ENCODE data around the gene RAB3GAP1.

Gene RAB3GAP1

GRCh38 chr2:135055182-135055786 is 3.2 kb downstream of the RAB3GAP1 start:
- TF ChIP-seq CTCF (IDR thresholded peaks at IDR 0.05; ENCODE audit: insufficient read depth, low read depth, low read length, missing control alignments) = no peak
- no peak for DNase-seq (ENCODE audit: low read depth)
- no peak overlapping the region for H3K4me3 ChIP-seq (ENCODE audit: low read depth, low read length)

GRCh38 chr2:135056790-135057189 is 4.7 kb downstream of the RAB3GAP1 start:
- DNase-seq (ENCODE audit: low read depth) = no peak
- no peak for TF ChIP-seq CTCF (IDR thresholded peaks at IDR 0.05; ENCODE audit: insufficient read depth, low read depth, low read length, missing control alignments)

GRCh38 chr2:135059577-135059976 is 7.5 kb downstream of the RAB3GAP1 start:
- TF ChIP-seq CTCF (IDR thresholded peaks at IDR 0.05; ENCODE audit: insufficient read depth, low read depth, low read length, missing control alignments) = no peak
- no peak overlapping the region for H3K4me3 ChIP-seq (ENCODE audit: low read depth, low read length)
- no peak for DNase-seq (ENCODE audit: low read depth)

More at GRCh38 chr2:135056790-135057189, 4.7 kb downstream of the RAB3GAP1 start:
- no peak overlapping the region for H3K4me3 ChIP-seq (ENCODE audit: low read depth, low read length)

GRCh38 chr2:135063210-135063609 is 11.1 kb downstream of the RAB3GAP1 start:
- TF ChIP-seq CTCF (IDR thresholded peaks at IDR 0.05; ENCODE audit: insufficient read depth, low read depth, low read length, missing control alignments) = no peak
- DNase-seq (ENCODE audit: low read depth) = no peak
- no peak overlapping the region for H3K4me3 ChIP-seq (ENCODE audit: low read depth, low read length)

GRCh38 chr2:135064149-135064548 is 12.1 kb downstream of the RAB3GAP1 start:
- DNase-seq (ENCODE audit: low read depth) = no peak
- H3K4me3 ChIP-seq (ENCODE audit: low read depth, low read length) = no peak overlapping the region
- no peak for TF ChIP-seq CTCF (IDR thresholded peaks at IDR 0.05; ENCODE audit: insufficient read depth, low read depth, low read length, missing control alignments)

- TF ChIP-seq CTCF (IDR thresholded peaks at IDR 0.05; ENCODE audit: insufficient read depth, low read depth, low read length, missing control alignments) = no peak
- no peak overlapping the region for H3K4me3 ChIP-seq (ENCODE audit: low read depth, low read length)
- DNase-seq (ENCODE audit: low read depth) = no peak
These were observed 14.6 kb downstream of the RAB3GAP1 start for GRCh38 chr2:135066710-135067109.
